B cell (primary cell): ENCODE data around the gene B4GALNT1.

Source experiments
- EZH2 ChIP-seq: IDR thresholded peaks from 2 replicates; pipeline ENCODE4 v1.6.1; 2012; ENCODE audit warnings: borderline replicate concordance, low read depth, mild to moderate bottlenecking, moderate library complexity, low read length; ENCODE audit not compliant: insufficient read depth, poor library complexity, severe bottlenecking
- TF ChIP-seq, protein P1 (sequence below): fragments of 200-600 bp; IDR thresholded peaks from one replicate; pipeline ENCODE4 v1.8.0; 2022; ENCODE audit warnings: antibody characterized with exemption, mild to moderate bottlenecking

DNA sequence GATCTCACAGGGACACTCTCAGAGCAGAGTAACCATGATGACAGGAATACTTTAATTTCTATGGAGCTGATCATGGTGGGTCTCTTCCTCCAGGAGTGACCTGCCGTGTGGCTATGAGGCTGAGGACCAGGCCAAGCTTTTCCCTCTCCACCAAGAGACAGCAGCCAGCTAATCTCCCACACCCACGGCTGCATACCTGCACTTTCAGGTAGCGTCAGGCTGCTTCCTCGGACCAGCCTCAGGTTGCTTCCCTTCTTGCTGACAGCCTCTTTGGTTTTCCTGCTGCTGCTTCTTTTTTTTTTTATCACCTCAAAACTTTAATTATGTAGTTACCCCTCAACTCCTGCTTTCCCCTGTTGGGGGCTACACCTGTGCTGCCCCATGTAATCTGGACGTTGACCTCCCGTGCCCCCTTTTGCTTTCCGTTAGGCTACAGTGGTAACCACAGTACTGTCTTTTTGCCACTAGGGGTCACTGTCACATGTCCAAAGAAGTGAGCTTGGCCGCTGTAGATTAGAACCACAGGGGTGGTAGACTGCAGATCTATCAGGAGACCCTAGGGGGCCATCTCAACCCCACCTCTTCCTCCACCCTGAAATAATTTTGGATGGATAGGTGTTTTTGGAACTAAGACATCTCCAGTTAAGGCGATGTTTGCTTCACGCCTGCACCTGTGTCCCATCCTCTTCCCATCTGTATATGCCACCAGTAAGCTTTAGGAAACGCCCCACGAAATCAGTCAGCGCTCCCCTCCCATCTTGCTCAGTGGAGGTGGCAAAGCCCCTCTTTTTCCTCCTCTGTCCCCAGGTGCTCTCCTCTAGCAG is 49.8 kb downstream of the B4GALNT1 start:
- TF ChIP-seq EZH2 = no peak
- TF ChIP-seq, protein P1, sequence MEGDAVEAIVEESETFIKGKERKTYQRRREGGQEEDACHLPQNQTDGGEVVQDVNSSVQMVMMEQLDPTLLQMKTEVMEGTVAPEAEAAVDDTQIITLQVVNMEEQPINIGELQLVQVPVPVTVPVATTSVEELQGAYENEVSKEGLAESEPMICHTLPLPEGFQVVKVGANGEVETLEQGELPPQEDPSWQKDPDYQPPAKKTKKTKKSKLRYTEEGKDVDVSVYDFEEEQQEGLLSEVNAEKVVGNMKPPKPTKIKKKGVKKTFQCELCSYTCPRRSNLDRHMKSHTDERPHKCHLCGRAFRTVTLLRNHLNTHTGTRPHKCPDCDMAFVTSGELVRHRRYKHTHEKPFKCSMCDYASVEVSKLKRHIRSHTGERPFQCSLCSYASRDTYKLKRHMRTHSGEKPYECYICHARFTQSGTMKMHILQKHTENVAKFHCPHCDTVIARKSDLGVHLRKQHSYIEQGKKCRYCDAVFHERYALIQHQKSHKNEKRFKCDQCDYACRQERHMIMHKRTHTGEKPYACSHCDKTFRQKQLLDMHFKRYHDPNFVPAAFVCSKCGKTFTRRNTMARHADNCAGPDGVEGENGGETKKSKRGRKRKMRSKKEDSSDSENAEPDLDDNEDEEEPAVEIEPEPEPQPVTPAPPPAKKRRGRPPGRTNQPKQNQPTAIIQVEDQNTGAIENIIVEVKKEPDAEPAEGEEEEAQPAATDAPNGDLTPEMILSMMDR = peak; percentile 98
